Caco-2 (cell line): ENCODE data around the gene RINL. TPM values are rescaled to one million over a fixed set of nuclear protein-coding genes. Genes with fewer than 3 reads are reported as not detected.

Source experiments
- BruUV-seq: library from RNA; stranded (reverse); fragments of 400-500 nt; replicated peaks from 2 replicates; lab custom pipeline; 2021; lab: Mats Ljungman, UMichigan
- CTCF ChIA-PET: fragments of 300-600 bp; sonication (Branson Sonifier 250); formaldehyde crosslinking; loops from one replicate; lab custom pipeline; 2022; ENCODE audit warnings: antibody characterized with exemption; lab: Charles Lee
- POLR2A ChIA-PET: fragments of 300-600 bp; sonication (Branson Sonifier 250); formaldehyde crosslinking; loops from one replicate; lab custom pipeline; 2022; ENCODE audit warnings: antibody characterized with exemption; lab: Charles Lee
- DNase-seq, 2 experiments: peaks; one replicate each; pipeline versions ENCODE4 v3.0.0 to v3.0.0-alpha.2; 2020 to 2022
- H3K27me3 ChIP-seq: replicated peaks from 2 replicates; pipeline ENCODE4 v1.6.0; 2011; ENCODE audit warnings: low read length; ENCODE audit not compliant: control insufficient read depth, insufficient read depth
- H3K36me3 ChIP-seq: 2 replicates; pipeline ENCODE4 v1.5.1; 2011; ENCODE audit warnings: low read length; ENCODE audit not compliant: control insufficient read depth, insufficient read depth
- H3K4me1 ChIP-seq: fragments of 250-450 bp; sonication (Bioruptor Pico); 2 replicates; pipeline ENCODE4 v1.5.1; 2020; ENCODE audit warnings: mild to moderate bottlenecking
- H3K4me3 ChIP-seq: 2 replicates; pipeline ENCODE4 v1.5.1; 2011; ENCODE audit warnings: low read depth, mild to moderate bottlenecking, control low read depth, low read length
- H3K9me3 ChIP-seq: fragments of 250-450 bp; sonication (Bioruptor Pico); 2 replicates; pipeline ENCODE4 v1.5.1; 2020; ENCODE audit warnings: mild to moderate bottlenecking, moderate library complexity
- H3K27ac Mint-ChIP-seq: one replicate; pipeline ENCODE4 v1.8.0; 2022; ENCODE audit warnings: mixed read lengths; ENCODE audit not compliant: unreplicated experiment
- H3K27me3 Mint-ChIP-seq: one replicate; pipeline ENCODE4 v1.8.0; 2022; ENCODE audit warnings: mixed read lengths; ENCODE audit not compliant: insufficient read depth, unreplicated experiment
- H3K36me3 Mint-ChIP-seq: one replicate; pipeline ENCODE4 v1.8.0; 2022; ENCODE audit warnings: mild to moderate bottlenecking, mixed read lengths; ENCODE audit not compliant: insufficient read depth, unreplicated experiment
- H3K4me1 Mint-ChIP-seq: one replicate; pipeline ENCODE4 v1.8.0; 2022; ENCODE audit warnings: low read depth, mixed read lengths; ENCODE audit not compliant: unreplicated experiment
- H3K4me3 Mint-ChIP-seq: one replicate; pipeline ENCODE4 v1.8.0; 2022; ENCODE audit warnings: mild to moderate bottlenecking, moderate library complexity, mixed read lengths; ENCODE audit not compliant: unreplicated experiment
- H3K9me3 Mint-ChIP-seq: one replicate; pipeline ENCODE4 v1.8.0; 2022; ENCODE audit warnings: mixed read lengths; ENCODE audit not compliant: unreplicated experiment
- intact Hi-C: fragments of 100-400 bp; cut with micrococcal nuclease; formaldehyde crosslinking; loops from one replicate; pipeline ENCODE4 v1.10.0; 2022; ENCODE audit not compliant: unreplicated experiment
- total RNA-seq: library from RNA; stranded (reverse); gene quantifications from 2 replicates; pipeline ENCODE4 v1.2.3, GENCODE V29; 2022
- TF ChIP-seq, protein P1 (sequence below), 2 experiments: fragments of 200-600 bp in 1 of 2; IDR thresholded peaks; 1 replicate in 1 of 2; 2 replicates in 1 of 2; pipeline versions ENCODE4 v1.5.1 to v1.8.0; 2011 to 2022; ENCODE audit warnings: antibody characterized with exemption in 1 of 2, control low read depth in 1 of 2, inconsistent platforms in 1 of 2, low read depth in 1 of 2, low read length in 1 of 2, mild to moderate bottlenecking in 1 of 2, moderate library complexity in 1 of 2; ENCODE audit not compliant: insufficient read depth in 1 of 2, severe bottlenecking in 1 of 2, unreplicated experiment in 1 of 2

Gene RINL
- total RNA-seq, 1 experiment from 2014 or later = 1.9 TPM

GRCh38 chr19:38912600-38913514 is 34.8 kb upstream of the RINL start:
- no peaks in the 10 kb centered on the region for H3K4me1 ChIP-seq
- H3K4me3 Mint-ChIP-seq = no peak overlapping the region
- TF ChIP-seq, protein P1, sequence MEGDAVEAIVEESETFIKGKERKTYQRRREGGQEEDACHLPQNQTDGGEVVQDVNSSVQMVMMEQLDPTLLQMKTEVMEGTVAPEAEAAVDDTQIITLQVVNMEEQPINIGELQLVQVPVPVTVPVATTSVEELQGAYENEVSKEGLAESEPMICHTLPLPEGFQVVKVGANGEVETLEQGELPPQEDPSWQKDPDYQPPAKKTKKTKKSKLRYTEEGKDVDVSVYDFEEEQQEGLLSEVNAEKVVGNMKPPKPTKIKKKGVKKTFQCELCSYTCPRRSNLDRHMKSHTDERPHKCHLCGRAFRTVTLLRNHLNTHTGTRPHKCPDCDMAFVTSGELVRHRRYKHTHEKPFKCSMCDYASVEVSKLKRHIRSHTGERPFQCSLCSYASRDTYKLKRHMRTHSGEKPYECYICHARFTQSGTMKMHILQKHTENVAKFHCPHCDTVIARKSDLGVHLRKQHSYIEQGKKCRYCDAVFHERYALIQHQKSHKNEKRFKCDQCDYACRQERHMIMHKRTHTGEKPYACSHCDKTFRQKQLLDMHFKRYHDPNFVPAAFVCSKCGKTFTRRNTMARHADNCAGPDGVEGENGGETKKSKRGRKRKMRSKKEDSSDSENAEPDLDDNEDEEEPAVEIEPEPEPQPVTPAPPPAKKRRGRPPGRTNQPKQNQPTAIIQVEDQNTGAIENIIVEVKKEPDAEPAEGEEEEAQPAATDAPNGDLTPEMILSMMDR (IDR thresholded peaks at IDR 0.05; ENCODE audit: insufficient read depth in 1 of 2, low read depth in 1 of 2, low read length in 1 of 2, severe bottlenecking in 1 of 2, unreplicated experiment in 1 of 2) = no peak
- H3K27me3 Mint-ChIP-seq = no peaks in the 10 kb centered on the region
- no peak overlapping the region for H3K27ac Mint-ChIP-seq
- H3K36me3 ChIP-seq = no peaks in the 10 kb centered on the region; the same call in 1 of the 2 replicates
- no peak overlapping the region for H3K4me3 ChIP-seq
- BruUV-seq = no TSS peak
- peaks cover 26% of the 10 kb centered on the region for H3K36me3 Mint-ChIP-seq
- no peaks in the 10 kb centered on the region for H3K27me3 ChIP-seq
- no peak for DNase-seq
- no peaks in the 10 kb centered on the region for H3K9me3 Mint-ChIP-seq
- intact Hi-C loops = no loop called here
- ChIA-PET POLR2A (interaction anchor here (0.6 kb wide), 1 partner anchor 99 kb away, joined by 3 read pairs; no protein-coding TSS in a partner anchor), CTCF (interaction anchor here (0.5 kb wide), 1 partner anchor 180 kb away, joined by 5 read pairs; no protein-coding TSS in a partner anchor)
- H3K9me3 ChIP-seq = no peaks in the 10 kb centered on the region; the same call in 1 of the 2 replicates
- H3K4me1 Mint-ChIP-seq = no peaks in the 10 kb centered on the region

DNA sequence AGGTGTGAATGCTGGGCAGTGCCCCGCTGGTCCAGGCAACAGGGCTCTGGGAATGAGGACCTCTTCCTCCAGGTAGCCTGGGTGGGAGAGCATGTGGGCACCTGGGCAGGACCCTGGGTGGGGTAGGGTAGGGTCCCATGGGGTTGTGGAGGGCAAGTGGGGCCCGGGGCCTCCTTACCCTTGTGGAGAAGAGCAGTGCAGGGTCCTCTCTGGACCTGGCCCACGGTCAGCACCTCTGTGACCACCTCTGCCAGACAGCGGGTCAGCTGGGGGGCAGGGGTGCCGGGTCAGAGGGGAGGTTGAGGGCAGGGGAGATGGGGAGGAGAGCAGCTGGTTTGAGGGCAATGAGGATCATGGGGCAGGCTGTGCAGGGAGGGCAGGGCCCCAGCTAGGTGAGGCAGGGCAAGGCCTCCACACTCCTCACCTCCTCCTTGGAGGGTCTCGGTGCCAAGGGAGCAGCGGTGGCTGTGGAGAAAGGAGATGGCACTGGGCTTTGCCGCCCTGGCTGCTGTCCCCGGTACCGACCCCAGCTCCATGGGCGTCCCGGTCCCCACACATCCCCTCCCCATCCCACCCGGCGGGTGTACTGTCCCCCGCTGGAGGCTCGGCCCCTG is 33.4 kb upstream of the RINL start:
- Histone ChIP-seq H3K36me3 (peaks cover 1% of the 10 kb centered on the region), H3K27me3 (no peaks in the 10 kb centered on the region), H3K4me1 (no peaks in the 10 kb centered on the region), H3K4me3 (no peak overlapping the region), H3K9me3 (no peaks in the 10 kb centered on the region; the same call in 1 of the 2 replicates)
- TF ChIP-seq, protein P1 (IDR thresholded peaks at IDR 0.05; ENCODE audit: insufficient read depth in 1 of 2, low read depth in 1 of 2, low read length in 1 of 2, severe bottlenecking in 1 of 2, unreplicated experiment in 1 of 2) = no peak
- no peaks in the 10 kb centered on the region for H3K9me3 Mint-ChIP-seq
- H3K4me3 Mint-ChIP-seq = no peak overlapping the region
- intact Hi-C loops = no loop called here
- CTCF ChIA-PET = no interaction called here
- POLR2A ChIA-PET = interaction anchor here (0.6 kb wide), 1 partner anchor 60 kb away, joined by 4 read pairs; no protein-coding TSS in a partner anchor
- H3K27me3 Mint-ChIP-seq = no peaks in the 10 kb centered on the region
- no peaks in the 10 kb centered on the region for H3K4me1 Mint-ChIP-seq
- BruUV-seq = no TSS peak
- no peak overlapping the region for H3K27ac Mint-ChIP-seq
- DNase-seq = no peak
- H3K36me3 Mint-ChIP-seq = peaks cover 33% of the 10 kb centered on the region

GRCh38 chr19:38910488-38910887 is 32.4 kb upstream of the RINL start:
- Mint-ChIP-seq H3K36me3 (peaks cover 33% of the 10 kb centered on the region), H3K27me3 (no peaks in the 10 kb centered on the region), H3K27ac (peak overlapping the region; percentile 4), H3K4me3 (no peak overlapping the region), H3K4me1 (no peaks in the 10 kb centered on the region), H3K9me3 (no peaks in the 10 kb centered on the region)
- H3K36me3 ChIP-seq = peaks cover 3% of the 10 kb centered on the region
- ChIA-PET POLR2A (no interaction called here), CTCF (no interaction called here)
- no peaks in the 10 kb centered on the region; the same call in 1 of the 2 replicates for H3K9me3 ChIP-seq
- BruUV-seq = no TSS peak
- no peaks in the 10 kb centered on the region for H3K4me1 ChIP-seq
- H3K27me3 ChIP-seq = no peaks in the 10 kb centered on the region
- no peak overlapping the region for H3K4me3 ChIP-seq
- intact Hi-C loops = no loop called here
- TF ChIP-seq, protein P1 (IDR thresholded peaks at IDR 0.05; ENCODE audit: insufficient read depth in 1 of 2, low read depth in 1 of 2, low read length in 1 of 2, severe bottlenecking in 1 of 2, unreplicated experiment in 1 of 2) = no peak
- no peak for DNase-seq
